HFF-Myc (cell line): ENCODE results near the gene PSRC1.

Experiments used
- DNase-seq: peaks from one replicate; pipeline ENCODE4 v3.0.0-alpha.2; 2011; ENCODE audit warnings: low read depth; ENCODE audit errors: extremely low read depth
- H3K4me3 ChIP-seq: replicated peaks from 2 replicates; pipeline ENCODE4 v1.5.1; 2011; ENCODE audit warnings: low read depth, mild to moderate bottlenecking, control low read depth, low read length
- CTCF ChIP-seq: IDR thresholded peaks from 2 replicates; pipeline ENCODE4 v1.5.1; 2012; ENCODE audit warnings: mild to moderate bottlenecking, low read depth, low read length, control low read depth; ENCODE audit errors: missing control alignments

Gene PSRC1

GRCh38 chr1:109231066-109231465 is 51.9 kb downstream of the PSRC1 start:
- no peak for TF ChIP-seq CTCF
- no peak for DNase-seq
- H3K4me3 ChIP-seq: no peak overlapping the region
